ENCODE results near the gene PPFIA1.

- no peak for TF ChIP-seq CTCF (IDR thresholded peaks at IDR 0.05)
- TF ChIP-seq POLR2A (IDR thresholded peaks at IDR 0.05): no peak
Measured at GRCh38 chr11:70407121-70407520, 136.6 kb downstream of the PPFIA1 start.

All from testis (tissue), 2 donors.